Loucy (cell line): ENCODE results near the gene MSL3B.
A peak's percentile ranks its signal among the peaks of the same experiment; 100 is the strongest.

Experiments used
- H2AFZ ChIP-seq: fragments of 200-600 bp; sonication (generic); 2 replicates; pipeline ENCODE4 v1.6.0; 2016; ENCODE audit warnings: antibody characterized with exemption, mild to moderate bottlenecking, low read length, moderate library complexity
- H3F3A ChIP-seq: fragments of 200-600 bp; 2 replicates; pipeline ENCODE4 v1.6.0; 2016; ENCODE audit warnings: antibody characterized with exemption, low read depth, mild to moderate bottlenecking
- H3K27me3 ChIP-seq: fragments of 200-600 bp; sonication (generic); 2 replicates; pipeline ENCODE4 v1.6.1; 2014; ENCODE audit warnings: low read length, mild to moderate bottlenecking; ENCODE audit not compliant: insufficient read depth, poor library complexity, severe bottlenecking
- H3K36me3 ChIP-seq: fragments of 200-600 bp; sonication (generic); 2 replicates; pipeline ENCODE4 v1.6.1; 2016; ENCODE audit warnings: low read length; ENCODE audit not compliant: insufficient read depth
- H3K4me1 ChIP-seq: fragments of 200-600 bp; sonication (generic); 2 replicates; pipeline ENCODE4 v1.5.1; 2014; ENCODE audit warnings: low read length, mild to moderate bottlenecking; ENCODE audit not compliant: insufficient read depth, poor library complexity, severe bottlenecking
- H3K4me2 ChIP-seq: fragments of 200-600 bp; sonication (generic); 2 replicates; pipeline ENCODE4 v1.6.0; 2014; ENCODE audit warnings: antibody characterized with exemption, low read length, low read depth, mild to moderate bottlenecking; ENCODE audit not compliant: poor library complexity, severe bottlenecking
- H3K4me3 ChIP-seq: fragments of 200-600 bp; sonication (generic); 2 replicates; pipeline ENCODE4 v1.5.1; 2014; ENCODE audit warnings: low read length, mild to moderate bottlenecking, mixed read lengths; ENCODE audit not compliant: poor library complexity, severe bottlenecking
- H3K79me2 ChIP-seq: fragments of 200-600 bp; sonication (generic); 2 replicates; pipeline ENCODE4 v1.6.1; 2014; ENCODE audit warnings: low read length; ENCODE audit not compliant: insufficient read depth
- H3K9ac ChIP-seq: fragments of 200-600 bp; sonication (generic); 2 replicates; pipeline ENCODE4 v1.6.0; 2014; ENCODE audit warnings: mild to moderate bottlenecking, low read depth, low read length, moderate library complexity; ENCODE audit not compliant: poor library complexity, severe bottlenecking
- H3K9me2 ChIP-seq: fragments of 200-600 bp; sonication (generic); replicated peaks from 2 replicates; pipeline ENCODE4 v1.6.1; 2016; ENCODE audit warnings: low read depth, low read length, mixed read lengths
- H3K9me3 ChIP-seq: fragments of 200-600 bp; sonication (generic); 2 replicates; pipeline ENCODE4 v1.6.1; 2014; ENCODE audit warnings: mild to moderate bottlenecking, antibody characterized with exemption, low read length, low read depth; ENCODE audit not compliant: insufficient read depth
- H4K20me1 ChIP-seq: fragments of 200-600 bp; sonication (generic); 2 replicates; pipeline ENCODE4 v1.6.0; 2014; ENCODE audit warnings: antibody characterized with exemption, low read length, mild to moderate bottlenecking; ENCODE audit not compliant: insufficient read depth, poor library complexity, severe bottlenecking
- CTCF ChIP-seq: fragments of 200-600 bp; sonication (generic); conservative IDR thresholded peaks from 2 replicates; pipeline ENCODE4 v1.5.1; 2014; ENCODE audit warnings: mild to moderate bottlenecking, antibody characterized with exemption, low read length
- EZH2phosphoT487 ChIP-seq: fragments of 200-600 bp; IDR thresholded peaks from 2 replicates; pipeline ENCODE4 v1.6.1; 2018; ENCODE audit warnings: antibody characterized with exemption, mild to moderate bottlenecking, moderate library complexity, borderline replicate concordance

Gene MSL3B

GRCh38 chr2:233854241-233854981, 13.8 kb downstream of the MSL3B start, which contains the start of gene HJURP:
HJURP (minus strand) TSS chr2:233854535; CDS start chr2:233854500, 35 bp downstream.
- peaks cover 48% of the 10 kb centered on the region for H3K4me1 ChIP-seq
- H3K9me3 ChIP-seq: no peaks in the 10 kb centered on the region
- H3K36me3 ChIP-seq: peaks cover 29% of the 10 kb centered on the region; the same call in 1 of the 2 replicates
- H3K4me3 ChIP-seq: peak within 1 kb of the TSS; percentile 97
- no peaks in the 10 kb centered on the region for H3K9me2 ChIP-seq
- H3K4me2 ChIP-seq: peak within 1 kb of the TSS; percentile 97
- H3K9ac ChIP-seq: peak within 1 kb of the TSS; percentile 100
- peaks cover 56% of the 10 kb centered on the region for H3K79me2 ChIP-seq
- no peak for TF ChIP-seq CTCF
- no peak for TF ChIP-seq EZH2phosphoT487
- peak within 1 kb of the TSS; percentile 84 for H2AFZ ChIP-seq
- peaks cover 6% of the 10 kb centered on the region for H3K27me3 ChIP-seq
- H3F3A ChIP-seq: no peaks in the 10 kb centered on the region
- H4K20me1 ChIP-seq: peaks cover 43% of the 10 kb centered on the region

- Histone ChIP-seq H3K4me1 (peaks cover 53% of the 10 kb centered on the region), H3K4me3 (peak overlapping the region; percentile 97), H3K9ac (peak overlapping the region; percentile 100), H2AFZ (peak overlapping the region; percentile 84), H3K27me3 (peaks cover 6% of the 10 kb centered on the region), H3K36me3 (peaks cover 35% of the 10 kb centered on the region; the same call in 1 of the 2 replicates), H3K79me2 (peaks cover 62% of the 10 kb centered on the region), H4K20me1 (peaks cover 48% of the 10 kb centered on the region), H3K4me2 (peak overlapping the region; percentile 97), H3K9me3 (no peaks in the 10 kb centered on the region), H3F3A (no peaks in the 10 kb centered on the region), H3K9me2 (no peaks in the 10 kb centered on the region)
- TF ChIP-seq EZH2phosphoT487 (no peak), CTCF (no peak)
Observed at GRCh38 chr2:233853883-233854240, 14.3 kb downstream of the MSL3B start.

GRCh38 chr2:233853353-233853752, 14.8 kb downstream of the MSL3B start:
- Histone ChIP-seq H3K4me3 (peak overlapping the region; percentile 97), H3K9me2 (no peaks in the 10 kb centered on the region), H3K36me3 (peaks cover 40% of the 10 kb centered on the region; the same call in 1 of the 2 replicates), H3K4me2 (peak overlapping the region; percentile 97), H3F3A (no peaks in the 10 kb centered on the region), H3K4me1 (peaks cover 58% of the 10 kb centered on the region), H3K27me3 (peaks cover 6% of the 10 kb centered on the region), H3K9me3 (no peaks in the 10 kb centered on the region), H4K20me1 (peaks cover 53% of the 10 kb centered on the region), H3K9ac (peak overlapping the region; percentile 100), H2AFZ (no peak overlapping the region), H3K79me2 (peaks cover 67% of the 10 kb centered on the region)
- TF ChIP-seq EZH2phosphoT487 (no peak), CTCF (no peak)
